CD1c-positive myeloid dendritic cell (primary cell): ENCODE data around the gene CCL27.
A peak's percentile ranks its signal among the peaks of the same experiment; 100 is the strongest.
"Not testable (repeated sequence)": the region's sequence is repeated elsewhere in the genome, so short reads cannot be mapped to it uniquely, and the experiment has no call there.

Experiments
- DNase-seq: peaks from one replicate; pipeline ENCODE4 v3.0.0-alpha.2; 2016; ENCODE audit errors: extremely low spot score

Gene CCL27

GRCh38 chr9:34651321-34651720 lies 11.1 kb downstream of the CCL27 start:
- DNase-seq = no peak

DNA sequence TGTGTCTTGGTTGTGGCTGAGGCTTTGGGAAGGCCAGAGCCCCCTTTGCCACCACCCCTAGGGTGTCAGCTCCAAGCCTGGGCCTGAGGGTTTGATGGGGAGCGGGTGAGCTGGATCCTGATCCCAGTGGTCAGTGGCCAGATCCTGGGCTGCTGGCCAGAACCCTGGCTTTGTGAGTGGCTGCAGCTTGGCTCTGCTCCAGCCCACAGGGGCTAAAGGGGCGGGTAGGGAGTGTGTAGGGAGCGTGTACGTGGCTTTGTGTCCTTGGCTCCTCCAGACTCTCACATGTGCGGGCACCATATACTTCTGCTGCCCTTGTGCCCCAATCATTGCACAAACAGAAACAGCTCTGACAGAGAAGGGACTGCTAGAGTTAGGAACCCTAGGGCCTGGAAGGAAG lies 11.6 kb downstream of the CCL27 start:
- no peak for DNase-seq

GRCh38 chr9:34648673-34649072 lies 13.8 kb downstream of the CCL27 start:
- DNase-seq = no peak

DNA sequence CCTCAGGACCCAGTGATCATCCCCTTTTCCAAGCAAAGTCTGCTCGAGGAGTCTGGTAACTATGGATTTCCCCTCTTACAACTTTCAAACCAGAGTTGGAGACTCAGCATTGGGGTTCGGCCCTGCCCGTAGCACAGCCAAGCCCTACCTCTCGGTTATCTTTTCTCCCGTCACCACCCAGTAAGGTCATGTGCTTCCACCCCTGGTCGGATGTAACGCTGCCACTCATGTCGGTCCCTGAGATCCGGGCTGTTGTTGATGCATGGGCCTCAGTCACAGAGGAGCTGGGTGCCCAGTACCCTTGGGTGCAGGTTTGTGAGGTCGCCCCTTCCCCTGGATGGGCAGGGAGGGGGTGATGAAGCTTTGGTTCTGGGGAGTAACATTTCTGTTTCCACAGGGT lies 14.8 kb downstream of the CCL27 start:
- no peak for DNase-seq

GRCh38 chr9:34647084-34647403 lies 15.4 kb downstream of the CCL27 start:
- DNase-seq = peak; percentile 16

- DNase-seq = peak; percentile 93
Measured at GRCh38 chr9:34646211-34647083, 16.0 kb downstream of the CCL27 start, which contains the start of gene GALT. Gene GALT (plus strand): TSS chr9:34646675. CDS start chr9:34646705, 30 bp downstream.

DNA sequence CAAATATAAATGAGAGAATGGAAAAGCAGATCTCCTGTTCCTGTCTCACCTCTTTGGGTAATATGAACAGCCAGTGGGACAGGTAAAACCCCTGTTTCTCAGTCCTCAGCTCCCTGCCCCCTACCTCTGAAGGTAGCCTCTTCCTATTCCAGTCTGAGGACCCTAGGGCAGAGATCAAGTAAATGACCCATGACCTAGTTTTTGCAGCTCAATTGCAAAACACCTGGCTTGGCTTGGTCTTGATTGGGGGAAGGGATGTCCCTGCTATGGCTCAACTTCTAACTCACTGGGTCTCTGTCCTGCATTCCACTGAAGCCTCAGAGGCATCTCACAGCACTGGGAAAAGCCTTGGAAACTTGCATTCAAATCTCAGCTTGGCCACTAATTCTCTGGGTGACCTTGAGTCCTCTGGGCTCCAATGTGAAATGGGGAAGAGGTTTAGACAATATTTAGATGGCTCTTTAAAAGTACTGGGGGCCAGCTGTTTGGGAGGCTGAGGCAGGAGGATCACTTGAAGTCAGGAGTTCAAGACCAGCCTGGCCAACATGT lies 17.6 kb downstream of the CCL27 start:
- DNase-seq = no peak

GRCh38 chr9:34642679-34643078 lies 19.8 kb downstream of the CCL27 start:
- no peak for DNase-seq

DNA sequence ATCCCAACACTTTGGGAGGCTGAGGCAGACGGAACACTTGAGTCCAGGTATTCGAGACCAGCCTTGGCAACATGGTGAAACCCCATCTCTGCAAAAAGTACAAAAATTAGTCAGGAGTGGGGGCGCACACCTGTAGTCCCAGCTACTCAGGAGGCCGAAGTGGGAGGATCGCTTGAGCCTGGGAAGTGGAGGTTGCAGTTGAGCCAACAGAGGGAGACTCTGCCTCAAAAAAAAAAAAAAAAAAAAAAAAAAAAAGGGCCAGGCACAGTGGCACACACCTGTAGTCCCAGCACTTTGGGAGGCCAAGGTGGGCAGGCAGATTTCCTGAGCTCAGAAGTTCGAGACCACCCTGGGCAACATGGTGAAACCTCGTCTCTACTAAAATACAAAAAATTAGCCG lies 23.1 kb downstream of the CCL27 start:
- not testable (repeated sequence) for DNase-seq

DNA sequence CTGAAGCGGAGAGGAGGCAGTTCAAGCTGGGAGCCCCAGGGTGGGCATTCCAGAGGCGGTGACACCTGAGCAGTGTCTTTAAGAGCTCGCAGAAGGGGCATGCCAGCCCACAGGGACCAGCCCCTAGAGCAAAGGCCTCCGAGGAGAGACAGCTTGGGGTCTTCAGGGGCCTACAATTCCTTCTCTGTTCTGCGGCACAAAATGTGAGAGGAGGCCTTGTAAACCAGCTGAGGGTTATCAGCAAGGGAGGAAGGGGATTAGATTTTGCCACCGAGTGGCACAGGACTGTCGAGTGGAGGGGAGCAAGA lies 24.4 kb downstream of the CCL27 start:
- DNase-seq = no peak

- DNase-seq = peak; percentile 96
Measured at GRCh38 chr9:34637356-34638137, 24.9 kb downstream of the CCL27 start, which contains the start of gene SIGMAR1. Gene SIGMAR1 (minus strand): TSS chr9:34637787. CDS start chr9:34637697, 90 bp downstream.

GRCh38 chr9:34636791-34637355 lies 25.6 kb downstream of the CCL27 start:
- no peak for DNase-seq

DNA sequence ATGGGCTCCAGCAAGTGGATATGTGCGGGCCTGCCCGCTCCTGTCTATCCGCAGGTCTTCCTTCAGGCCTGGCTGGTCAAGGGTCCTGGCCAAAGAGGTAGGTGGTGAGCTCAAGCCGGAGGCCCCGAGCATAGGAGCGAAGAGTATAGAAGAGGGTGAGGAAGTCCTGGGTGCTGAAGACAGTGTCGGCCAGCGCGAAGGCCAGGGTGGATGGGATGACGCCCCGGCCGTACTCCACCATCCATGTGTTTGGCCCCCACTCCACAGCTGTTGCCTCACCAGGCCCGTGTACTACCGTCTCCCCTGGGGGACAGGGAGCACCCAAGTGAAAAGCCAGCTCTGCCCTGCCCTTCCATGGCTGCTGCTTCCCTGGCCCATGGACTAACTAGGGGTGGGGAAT lies 26.9 kb downstream of the CCL27 start:
- no peak for DNase-seq

DNA sequence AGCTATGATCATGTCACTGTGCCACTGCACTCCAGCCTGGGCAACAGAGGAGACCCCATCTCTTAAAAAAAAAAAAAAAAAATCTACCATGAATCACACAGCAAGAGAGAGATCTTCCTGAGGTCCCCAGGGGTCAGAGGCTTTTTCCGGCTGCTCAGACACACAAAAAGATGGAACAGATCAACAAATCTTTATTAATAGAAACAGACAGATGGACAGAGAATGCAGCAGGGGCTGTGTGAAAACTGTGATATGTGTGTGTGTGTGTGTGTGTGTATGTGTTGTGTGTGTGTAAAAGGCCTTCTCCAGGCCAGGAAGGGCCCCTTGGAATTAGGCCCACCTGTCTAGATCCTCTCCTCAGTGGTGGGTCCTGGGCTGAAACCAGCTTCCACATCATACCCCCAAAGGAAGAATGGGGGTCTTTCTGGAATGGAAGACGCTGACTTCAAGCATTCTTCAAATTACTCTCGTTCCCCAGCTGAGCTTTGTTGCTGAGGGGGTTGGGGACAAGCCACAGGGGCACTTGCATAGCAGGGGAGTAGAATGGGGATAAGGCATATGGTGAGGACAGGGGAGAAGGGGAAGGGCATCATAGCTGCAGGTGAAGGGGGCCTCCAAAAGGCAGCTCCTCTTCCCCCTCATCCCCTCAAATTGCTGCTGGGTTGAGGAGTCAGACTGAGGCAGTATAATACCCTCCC lies 27.8 kb downstream of the CCL27 start:
- no peak for DNase-seq

- peak; percentile 77 for DNase-seq
Measured at GRCh38 chr9:34633851-34634550, 28.5 kb downstream of the CCL27 start.

- no peak for DNase-seq
Measured at GRCh38 chr9:34633166-34633565, 29.3 kb downstream of the CCL27 start.

DNA sequence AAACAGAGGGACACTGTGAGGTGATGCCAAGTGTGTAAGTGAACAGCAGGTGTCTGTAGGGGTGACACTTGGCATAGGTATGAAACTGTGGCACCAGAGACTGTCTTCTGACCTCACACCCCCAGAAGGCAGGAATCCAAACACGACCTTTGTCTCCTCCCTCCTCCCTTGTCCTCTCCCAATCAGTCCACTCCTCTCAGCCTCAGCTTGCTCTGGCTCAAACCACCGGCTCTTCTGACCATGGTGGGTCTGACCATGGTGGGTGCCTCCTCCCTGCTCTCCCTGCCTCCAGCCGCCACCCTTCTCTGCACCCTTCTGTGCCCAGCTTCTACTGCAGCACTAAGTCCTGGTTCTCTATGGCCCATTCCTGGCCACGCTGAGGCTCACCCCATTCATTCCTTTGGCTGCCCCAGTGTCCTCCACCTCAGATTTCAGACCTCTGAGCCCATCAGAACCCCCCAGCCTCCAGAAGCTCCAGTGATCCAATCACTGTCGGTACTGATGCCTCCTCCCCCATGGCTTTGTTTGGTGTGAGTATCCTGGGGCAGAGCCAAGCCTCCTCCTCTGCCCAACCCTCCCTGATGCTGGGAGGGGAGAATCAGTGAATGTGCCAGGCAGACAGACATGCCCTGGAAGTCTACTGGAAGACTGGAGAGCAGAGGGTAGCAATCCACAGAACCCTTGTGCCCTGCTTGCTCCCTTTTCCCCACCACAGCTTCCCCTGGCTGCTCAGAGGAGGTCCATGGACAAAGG lies 31.9 kb downstream of the CCL27 start:
- no peak for DNase-seq

GRCh38 chr9:34629491-34629808 lies 33.0 kb downstream of the CCL27 start:
- DNase-seq = no peak

DNA sequence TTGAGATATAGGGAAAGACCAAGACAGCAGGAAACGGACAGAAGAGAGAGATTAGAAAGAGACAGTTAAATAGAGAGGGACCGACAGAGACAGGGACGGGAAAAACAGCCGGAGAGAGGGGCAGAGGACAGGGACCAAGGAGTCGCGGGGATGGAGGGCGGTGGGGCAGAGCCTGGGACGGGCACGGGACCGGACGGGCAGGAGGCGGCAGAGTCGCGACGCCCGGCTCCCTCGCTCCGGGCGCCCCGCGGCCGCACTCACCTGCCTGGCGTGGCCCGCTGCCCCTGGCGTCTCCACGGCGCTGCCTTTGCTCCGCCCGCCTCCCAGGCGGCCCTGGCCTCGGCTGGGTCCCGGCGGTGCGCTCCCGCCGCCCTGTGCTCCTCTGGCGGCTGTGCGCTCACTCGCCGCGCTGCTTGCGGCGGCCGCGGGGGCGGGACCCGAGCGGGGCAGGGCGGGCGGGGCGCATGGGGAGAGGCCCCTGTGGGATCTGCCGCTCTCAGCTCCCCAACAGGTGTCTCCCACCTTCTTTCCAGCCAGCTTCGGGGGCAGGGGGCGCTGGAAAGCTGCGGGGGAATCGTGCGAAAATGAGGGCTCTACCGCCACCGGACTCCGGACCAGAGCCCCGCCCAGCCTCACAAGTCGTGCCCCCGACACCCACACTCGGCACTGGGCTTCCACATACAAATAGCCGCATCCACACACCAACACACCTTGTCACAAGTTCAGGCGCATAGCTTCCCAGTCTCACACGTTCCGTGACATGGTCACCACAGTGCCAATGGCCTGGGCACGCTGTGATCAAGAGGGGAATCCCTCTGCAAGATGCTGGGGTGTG lies 33.6 kb downstream of the CCL27 start, which contains the start of gene ARID3C:
ARID3C (minus strand) TSS at position 411 of the 835 bp plus-strand sequence. CDS start 1,052 bp downstream, outside the sequence.
- DNase-seq = peak; percentile 48
